H1 (cell line): Measurements from ENCODE around the gene CEP76. TPM values are rescaled to one million over a fixed set of nuclear protein-coding genes. Genes with fewer than 3 reads are reported as not detected.
"Not testable (repeated sequence)": the region's sequence is repeated elsewhere in the genome, so short reads cannot be mapped to it uniquely, and the experiment has no call there.

Experiments used
- CTCF ChIA-PET: fragments of 300-600 bp; sonication (Branson Sonifier 250); formaldehyde crosslinking; loops from one replicate; lab custom pipeline; 2021; ENCODE audit not compliant: partially characterized antibody; lab: Charles Lee
- POLR2A ChIA-PET: fragments of 300-600 bp; sonication (Branson Sonifier 250); formaldehyde crosslinking; loops from one replicate; lab custom pipeline; 2021; ENCODE audit warnings: inconsistent platforms; ENCODE audit not compliant: partially characterized antibody; lab: Charles Lee
- DNase-seq, 2 experiments: peaks; one replicate each; pipeline versions ENCODE4 v3.0.0 to v3.0.0-alpha.2; 2010 to 2022; ENCODE audit warnings: low spot score in 2 of 2, low read depth in 1 of 2, mixed read lengths in 1 of 2
- FAIRE-seq: peaks from 2 replicates; lab custom pipeline; 2011; peaks lifted over from hg19 to GRCh38; lab: Jason Lieb, UNC
- H2AFZ ChIP-seq: 2 replicates; pipeline ENCODE4 v1.8.1; 2012; ENCODE audit warnings: low read length, inconsistent platforms
- H2AK5ac ChIP-seq: 2 replicates; pipeline ENCODE4 v1.6.1; 2013; ENCODE audit warnings: low read depth, low read length
- H2BK120ac ChIP-seq: replicated peaks from 2 replicates; pipeline ENCODE3; 2013; ENCODE audit warnings: low read depth, low read length, inconsistent platforms
- H2BK12ac ChIP-seq: 2 replicates; pipeline ENCODE4 v1.6.1; 2013; ENCODE audit warnings: low read depth, low read length
- H2BK15ac ChIP-seq: 2 replicates; pipeline ENCODE4 v1.6.1; 2013; ENCODE audit warnings: low read length
- H2BK20ac ChIP-seq: 2 replicates; pipeline ENCODE4 v1.6.1; 2013; ENCODE audit warnings: low read length
- H2BK5ac ChIP-seq: 2 replicates; pipeline ENCODE4 v1.6.1; 2013; ENCODE audit warnings: low read depth, low read length
- H3K14ac ChIP-seq: 2 replicates; pipeline ENCODE4 v1.6.1; 2013; ENCODE audit warnings: inconsistent platforms; ENCODE audit not compliant: insufficient read length
- H3K18ac ChIP-seq: 2 replicates; pipeline ENCODE4 v1.6.1; 2013; ENCODE audit warnings: low read length; ENCODE audit errors: extremely low read depth
- H3K23ac ChIP-seq: 2 replicates; pipeline ENCODE4 v1.6.1; 2013; ENCODE audit warnings: inconsistent platforms; ENCODE audit not compliant: insufficient read length
- H3K23me2 ChIP-seq: 2 replicates; pipeline ENCODE4 v1.6.1; 2013; ENCODE audit warnings: low read depth, low read length
- H3K27ac ChIP-seq: 2 replicates; pipeline ENCODE4 v1.6.1; 2011; ENCODE audit warnings: low read depth, low read length, inconsistent platforms
- H3K27me3 ChIP-seq, 4 experiments: replicated peaks in 1 of 4; 1 replicate in 1 of 4; 2 replicates in 3 of 4; pipeline versions ENCODE4 v1.6.1 to v1.8.1; 2011 to 2013; ENCODE audit warnings: low read length in 3 of 4, mild to moderate bottlenecking in 3 of 4, inconsistent platforms in 2 of 4, mixed read lengths in 2 of 4, moderate library complexity in 1 of 4; ENCODE audit not compliant: control insufficient read depth in 3 of 4, insufficient read depth in 3 of 4; ENCODE audit errors: extremely low read depth in 1 of 4
- H3K36me3 ChIP-seq, 4 experiments: 2 replicates each; pipeline versions ENCODE4 v1.6.1 to v1.8.1; 2011 to 2013; ENCODE audit warnings: mild to moderate bottlenecking in 4 of 4, low read length in 3 of 4, moderate library complexity in 2 of 4, control low read depth in 1 of 4, inconsistent platforms in 1 of 4; ENCODE audit not compliant: insufficient read depth in 4 of 4, control insufficient read depth in 2 of 4
- H3K4ac ChIP-seq: replicated peaks from 2 replicates; pipeline ENCODE3; 2013; ENCODE audit warnings: low read length, low read depth, mixed read lengths, inconsistent platforms; ENCODE audit not compliant: insufficient read length
- H3K4me1 ChIP-seq, 4 experiments: replicated peaks in 1 of 4; 1 replicate in 1 of 4; 2 replicates in 3 of 4; pipeline versions ENCODE4 v1.6.1 to v1.8.1; 2011 to 2013; ENCODE audit warnings: low read length in 3 of 4, inconsistent platforms in 2 of 4, mixed read lengths in 1 of 4; ENCODE audit not compliant: insufficient read depth in 4 of 4, control insufficient read depth in 3 of 4
- H3K4me2 ChIP-seq, 2 experiments: 2 replicates each; pipeline versions ENCODE4 v1.6.1 to v1.8.1; 2011 to 2013; ENCODE audit warnings: low read depth in 2 of 2, low read length in 2 of 2, control low read depth in 1 of 2, inconsistent platforms in 1 of 2, mild to moderate bottlenecking in 1 of 2; ENCODE audit not compliant: insufficient read depth in 1 of 2
- H3K4me3 ChIP-seq, 4 experiments: fragments of 200-600, 300-600 bp in 1 of 4; sonication (generic), shearing (Covaris generic), sonication (Bioruptor Twin) in 1 of 4; 2 replicates each; pipeline versions ENCODE4 v1.5.1 to v1.8.1; 2011 to 2016; ENCODE audit warnings: low read length in 4 of 4, low read depth in 3 of 4, control low read depth in 2 of 4, inconsistent platforms in 2 of 4, mild to moderate bottlenecking in 2 of 4, mixed read lengths in 1 of 4, moderate library complexity in 1 of 4; ENCODE audit not compliant: insufficient read depth in 2 of 4; ENCODE audit errors: extremely low read depth in 1 of 4
- H3K56ac ChIP-seq: replicated peaks from 2 replicates; pipeline ENCODE3; 2013; ENCODE audit warnings: low read depth, mild to moderate bottlenecking, mixed read lengths, low read length, inconsistent platforms; ENCODE audit not compliant: insufficient read length
- H3K79me1 ChIP-seq: 2 replicates; pipeline ENCODE4 v1.6.1; 2013; ENCODE audit warnings: low read depth, low read length, control low read depth
- H3K79me2 ChIP-seq, 2 experiments: 2 replicates each; pipeline versions ENCODE4 v1.6.1 to v1.8.1; 2012 to 2013; ENCODE audit warnings: low read length in 2 of 2, mild to moderate bottlenecking in 2 of 2, inconsistent platforms in 1 of 2; ENCODE audit not compliant: insufficient read depth in 2 of 2, control insufficient read depth in 1 of 2
- H3K9ac ChIP-seq, 4 experiments: replicated peaks in 1 of 4; 1 replicate in 1 of 4; 2 replicates in 3 of 4; pipeline versions ENCODE4 v1.6.1 to v1.8.1; 2011 to 2013; ENCODE audit warnings: low read depth in 3 of 4, low read length in 3 of 4, control low read depth in 2 of 4, mild to moderate bottlenecking in 2 of 4, moderate library complexity in 2 of 4, inconsistent platforms in 1 of 4; ENCODE audit errors: extremely low read depth in 1 of 4
- H3K9me3 ChIP-seq, 2 experiments: 2 replicates each; pipeline versions ENCODE4 v1.6.1 to v1.8.1; 2012 to 2013; ENCODE audit warnings: mild to moderate bottlenecking in 2 of 2, moderate library complexity in 2 of 2, control low read depth in 1 of 2, inconsistent platforms in 1 of 2, low read depth in 1 of 2, low read length in 1 of 2, mixed read lengths in 1 of 2; ENCODE audit not compliant: insufficient read depth in 2 of 2
- H4K20me1 ChIP-seq, 2 experiments: replicated peaks in 1 of 2; 2 replicates each; pipeline versions ENCODE3 to v1.8.1; 2011 to 2013; ENCODE audit warnings: inconsistent platforms in 2 of 2, low read length in 2 of 2, mild to moderate bottlenecking in 1 of 2; ENCODE audit not compliant: insufficient read depth in 2 of 2, control insufficient read depth in 1 of 2
- H4K5ac ChIP-seq: 2 replicates; pipeline ENCODE4 v1.6.1; 2013; ENCODE audit warnings: low read length, low read depth, mixed read lengths, inconsistent platforms; ENCODE audit not compliant: insufficient read length
- H4K8ac ChIP-seq: 2 replicates; pipeline ENCODE4 v1.8.0; 2013; ENCODE audit warnings: mild to moderate bottlenecking, moderate library complexity, low read length, inconsistent platforms; ENCODE audit not compliant: insufficient read depth; ENCODE audit errors: extremely low read depth
- H4K91ac ChIP-seq: replicated peaks from 2 replicates; pipeline ENCODE3; 2013; ENCODE audit warnings: low read length, mixed read lengths, inconsistent platforms; ENCODE audit not compliant: insufficient read length
- WGBS, 2 experiments: shearing (Covaris generic) in 1 of 2; methylation state at CpG; one replicate each; pipeline versions ENCODE4 v1.1.6 to v1.1.7; 2013 to 2015; ENCODE audit warnings: low lambda C conversion rate in 2 of 2, mixed read lengths in 2 of 2, inconsistent platforms in 1 of 2, low coverage in 1 of 2, missing lambda C conversion rate in 1 of 2; ENCODE audit not compliant: insufficient replicate concordance in 2 of 2, insufficient coverage in 1 of 2, insufficient read length in 1 of 2; ENCODE audit errors: extremely low coverage in 1 of 2, missing lambda C conversion rate in 1 of 2; 5-methylcytosine and 5-hydroxymethylcytosine counted together
- polyA plus RNA-seq, 7 experiments: library from polyadenylated mRNA; depleted of rRNA in 3 of 7; stranded (reverse) in 5 of 7; unstranded in 2 of 7; fragments of >200 nt in 5 of 7; fragments of 200-250 nt in 2 of 7; gene quantifications; 1 replicate in 5 of 7; 2 replicates in 1 of 7; 4 replicates in 1 of 7; pipeline versions ENCODE4 v1.2.1 to v1.2.3, GENCODE V29; 2011 to 2013; ENCODE audit warnings: missing spikeins in 2 of 7, mixed read lengths in 2 of 7
- total RNA-seq: library from RNA; stranded (reverse); fragmentation: NEBNext Ultra II Directional; extraction: Animal tissue kit (Norgen Biotek cat#: 25700); gene quantifications from 2 replicates; pipeline ENCODE4 v1.2.1, GENCODE V29; 2021

CEP76 gene
- total and polyA plus RNA-seq, 2 of the 8 experiments (the other 6 are each of a cell fraction or from before 2014, with no cell fraction given) = 9.0 to 18.1 TPM

- H4K5ac ChIP-seq, H3K4ac ChIP-seq, H3K79me1 ChIP-seq, H4K20me1 ChIP-seq, H3K27ac ChIP-seq, H3K23ac ChIP-seq, H3K9ac ChIP-seq, H3K9me3 ChIP-seq, H3K23me2 ChIP-seq, H2BK20ac ChIP-seq, H3K27me3 ChIP-seq, H2AK5ac ChIP-seq, H3K14ac ChIP-seq, H2BK15ac ChIP-seq, H2AFZ ChIP-seq, H3K36me3 ChIP-seq, H2BK5ac ChIP-seq, H3K4me3 ChIP-seq, FAIRE-seq, H3K56ac ChIP-seq, H3K18ac ChIP-seq, DNase-seq, H3K4me2 ChIP-seq, H4K8ac ChIP-seq, H2BK12ac ChIP-seq, H4K91ac ChIP-seq, H2BK120ac ChIP-seq, POLR2A ChIA-PET: not testable (repeated sequence)
- WGBS, 2 experiments = 93% methylated on average over 5 of the region's 5 CpGs; no CpG with 5 or more reads in 1 of the 2 experiments
- H3K79me2 ChIP-seq = peaks cover 0 to 11% of the 10 kb centered on the region in 2 experiments; a peak in 2 of 4 replicates
- H3K4me1 ChIP-seq = peaks cover 4 to 11% (median 7%) of the 10 kb centered on the region in 4 experiments
- CTCF ChIA-PET = interaction anchor here (1.2 to 1.6 kb wide), 4 partner anchors 8 to 221 kb away, joined by 3 to 4 read pairs (median 4); no protein-coding TSS in a partner anchor
Measured at GRCh38 chr18:12643756-12644155, 58.8 kb downstream of the CEP76 start.
